Spinal cord (tissue), 10 donors: Measurements from ENCODE around the gene UBE2U. TPM values are rescaled to one million over a fixed set of nuclear protein-coding genes. Genes with fewer than 3 reads are reported as not detected.

Experiments used
- DNase-seq, 6 donors: peaks; one replicate each; pipeline versions ENCODE4 v3.0.0 to v3.0.0-alpha.2; 2013 to 2015; ENCODE audit warnings: low spot score in 6 of 6, low read depth in 4 of 6
- H3K27ac ChIP-seq: one replicate; pipeline ENCODE4 v1.5.1; 2013; ENCODE audit warnings: low read depth, low read length, control low read depth
- H3K27me3 ChIP-seq: one replicate; pipeline ENCODE4 v1.6.1; 2013; ENCODE audit warnings: low read length; ENCODE audit not compliant: control insufficient read depth, insufficient read depth
- H3K36me3 ChIP-seq: one replicate; pipeline ENCODE4 v1.6.1; 2013; ENCODE audit warnings: low read length; ENCODE audit not compliant: control insufficient read depth, insufficient read depth
- H3K4me1 ChIP-seq: one replicate; pipeline ENCODE4 v1.6.1; 2013; ENCODE audit warnings: low read length; ENCODE audit not compliant: control insufficient read depth, insufficient read depth
- H3K4me3 ChIP-seq: one replicate; pipeline ENCODE4 v1.5.1; 2013; ENCODE audit warnings: low read depth, low read length, control low read depth
- H3K9me3 ChIP-seq: one replicate; pipeline ENCODE4 v1.6.1; 2013; ENCODE audit warnings: low read length; ENCODE audit not compliant: control insufficient read depth, insufficient read depth
- WGBS: methylation state at CpG from one replicate; pipeline ENCODE4 v1.1.5; 2013; ENCODE audit warnings: missing lambda C conversion rate; ENCODE audit not compliant: insufficient coverage; 5-methylcytosine and 5-hydroxymethylcytosine counted together
- long read RNA-seq, 4 donors: transcript quantifications; one replicate each; lab custom pipeline, GENCODE V29; 2026
- polyA plus RNA-seq, 2 donors: library from polyadenylated mRNA; unstranded; fragments of 120-200 nt; gene quantifications; one replicate each; pipeline ENCODE4 v1.2.1, GENCODE V29; 2013; ENCODE audit not compliant: insufficient read length in 2 of 2
- total RNA-seq, 2 donors: library from RNA; depleted of rRNA in 1 of 2; stranded (reverse); fragments of 120-200 nt in 1 of 2; fragments of >200 nt in 1 of 2; gene quantifications; one replicate each; pipeline versions ENCODE4 v1.2.3 to v1.2.4, GENCODE V29; 2013 to 2014
- donor health status: healthy.

Gene UBE2U
- total RNA-seq (not detected), polyA plus RNA-seq (not detected)
- long read RNA-seq, donor 1 = 0 reads
- long read RNA-seq, donor 2 = 0 reads
- long read RNA-seq, donor 3 = 0 reads
- long read RNA-seq, donor 4 = 0 reads

GRCh38 chr1:64203420-64203819 is at the start of gene UBE2U:
TSS of gene UBE2U (plus strand) at chr1:64203623. CDS start at chr1:64204051, 428 bp downstream.
- 98% methylated on average over 22 of the region's 23 CpGs for WGBS
- Histone ChIP-seq H3K36me3 (no peaks in the 10 kb centered on the region), H3K9me3 (no peaks in the 10 kb centered on the region), H3K4me3 (no peak within 1 kb of the TSS), H3K27ac (no peak within 1 kb of the TSS), H3K4me1 (no peaks in the 10 kb centered on the region), H3K27me3 (no peaks in the 10 kb centered on the region)
- DNase-seq = no peak

- Histone ChIP-seq H3K27ac (peak overlapping the region; percentile 6), H3K4me1 (no peaks in the 10 kb centered on the region), H3K4me3 (no peak overlapping the region), H3K9me3 (no peaks in the 10 kb centered on the region), H3K27me3 (no peaks in the 10 kb centered on the region), H3K36me3 (no peaks in the 10 kb centered on the region)
- DNase-seq = peak in 2 of 6 donors; percentile 28 to 70
- WGBS = no CpG with 5 or more reads among the region's 1 CpG
These were observed 48.1 kb upstream of the UBE2U start for GRCh38 chr1:64155278-64155677.

- Histone ChIP-seq H3K36me3 (no peaks in the 10 kb centered on the region), H3K9me3 (no peaks in the 10 kb centered on the region), H3K27ac (peak overlapping the region; percentile 22), H3K4me1 (peaks cover 12% of the 10 kb centered on the region), H3K27me3 (no peaks in the 10 kb centered on the region), H3K4me3 (no peak overlapping the region)
- whole genome bisulfite sequencing = no CpG with 5 or more reads among the region's 1 CpG
- DNase-seq = peak in 1 of 6 donors; percentile 58
These were observed 42.0 kb upstream of the UBE2U start for GRCh38 chr1:64161357-64161941.

- peak overlapping the region; percentile 60 for H3K27ac ChIP-seq
- H3K36me3 ChIP-seq = no peaks in the 10 kb centered on the region
- no peaks in the 10 kb centered on the region for H3K27me3 ChIP-seq
- no peak overlapping the region for H3K4me3 ChIP-seq
- peak in 1 of 6 donors; percentile 20 for DNase-seq
- peaks cover 12% of the 10 kb centered on the region for H3K4me1 ChIP-seq
- WGBS = 56% methylated on average over 5 of the region's 6 CpGs
- no peaks in the 10 kb centered on the region for H3K9me3 ChIP-seq
These were observed 41.3 kb upstream of the UBE2U start for GRCh38 chr1:64162151-64162550.

GRCh38 chr1:64162804-64163203 is 40.6 kb upstream of the UBE2U start:
- H3K4me3 ChIP-seq = no peak overlapping the region
- H3K27me3 ChIP-seq = no peaks in the 10 kb centered on the region
- peak overlapping the region; percentile 60 for H3K27ac ChIP-seq
- no peaks in the 10 kb centered on the region for H3K9me3 ChIP-seq
- H3K4me1 ChIP-seq = peaks cover 12% of the 10 kb centered on the region
- H3K36me3 ChIP-seq = no peaks in the 10 kb centered on the region
- no CpG with 5 or more reads among the region's 1 CpG for WGBS
- DNase-seq = no peak

GRCh38 chr1:64163431-64163830 is 40.0 kb upstream of the UBE2U start:
- 53% methylated on average over 4 of the region's 4 CpGs for WGBS
- peak overlapping the region; percentile 53 for H3K27ac ChIP-seq
- H3K4me3 ChIP-seq = no peak overlapping the region
- DNase-seq = peak in 1 of 6 donors; percentile 43
- H3K4me1 ChIP-seq = peaks cover 12% of the 10 kb centered on the region
- no peaks in the 10 kb centered on the region for H3K36me3 ChIP-seq
- no peaks in the 10 kb centered on the region for H3K9me3 ChIP-seq
- H3K27me3 ChIP-seq = no peaks in the 10 kb centered on the region

GRCh38 chr1:64163970-64164369 is 39.5 kb upstream of the UBE2U start:
- no peak overlapping the region for H3K4me3 ChIP-seq
- peak overlapping the region; percentile 53 for H3K27ac ChIP-seq
- DNase-seq = peak in 2 of 6 donors; percentile 42 to 63
- WGBS = no CpG with 5 or more reads among the region's 1 CpG
- H3K27me3 ChIP-seq = no peaks in the 10 kb centered on the region
- no peaks in the 10 kb centered on the region for H3K9me3 ChIP-seq
- H3K4me1 ChIP-seq = peaks cover 12% of the 10 kb centered on the region
- no peaks in the 10 kb centered on the region for H3K36me3 ChIP-seq

- no peaks in the 10 kb centered on the region for H3K9me3 ChIP-seq
- H3K27me3 ChIP-seq = no peaks in the 10 kb centered on the region
- peaks cover 12% of the 10 kb centered on the region for H3K4me1 ChIP-seq
- no peak for DNase-seq
- no peak overlapping the region for H3K27ac ChIP-seq
- no peaks in the 10 kb centered on the region for H3K36me3 ChIP-seq
- WGBS = no CpG with 5 or more reads among the region's 3 CpGs
- no peak overlapping the region for H3K4me3 ChIP-seq
These were observed 36.8 kb upstream of the UBE2U start for GRCh38 chr1:64166629-64167028.

GRCh38 chr1:64167176-64167575 is 36.2 kb upstream of the UBE2U start:
- 86% methylated on average over 1 of the region's 2 CpGs for WGBS
- Histone ChIP-seq H3K4me1 (peaks cover 11% of the 10 kb centered on the region), H3K9me3 (no peaks in the 10 kb centered on the region), H3K27ac (no peak overlapping the region), H3K36me3 (no peaks in the 10 kb centered on the region), H3K27me3 (no peaks in the 10 kb centered on the region), H3K4me3 (no peak overlapping the region)
- DNase-seq = no peak

- DNase-seq = no peak
- no peak overlapping the region for H3K27ac ChIP-seq
- WGBS = 80% methylated on average over 1 of the region's 1 CpG
- H3K9me3 ChIP-seq = no peaks in the 10 kb centered on the region
- H3K4me3 ChIP-seq = no peak overlapping the region
- H3K27me3 ChIP-seq = no peaks in the 10 kb centered on the region
- H3K36me3 ChIP-seq = no peaks in the 10 kb centered on the region
- no peaks in the 10 kb centered on the region for H3K4me1 ChIP-seq
These were observed 32.2 kb upstream of the UBE2U start for GRCh38 chr1:64171246-64171645.
